Smooth muscle cell of the brain vasculature (primary cell): ENCODE results near the gene YBX3.

Experiments
- DNase-seq: peaks from one replicate; pipeline ENCODE4 v3.0.0-alpha.2; 2012; ENCODE audit warnings: low read depth, low spot score

The YBX3 gene

GRCh38 chr12:10669533-10669932 is 53.6 kb downstream of the YBX3 start:
- DNase-seq = no peak

DNA sequence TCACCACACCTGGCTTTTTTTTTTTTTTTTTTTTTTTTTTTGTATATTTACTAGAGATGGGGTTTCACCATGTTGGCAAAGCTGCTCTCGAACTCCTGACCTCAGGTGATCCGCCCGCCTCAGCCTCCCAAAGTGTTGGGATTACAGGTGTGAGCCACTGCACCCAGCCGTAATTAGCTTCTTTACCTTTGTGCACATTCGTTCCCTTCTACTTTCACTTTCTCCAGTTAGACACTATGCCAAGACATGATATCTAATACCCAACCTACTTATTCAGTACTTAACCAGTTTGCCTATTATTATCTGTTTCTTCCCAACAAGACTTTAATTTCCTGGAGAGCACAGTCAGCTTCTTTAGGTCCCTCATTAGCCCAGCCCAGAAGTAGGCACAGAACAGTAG is 54.6 kb downstream of the YBX3 start:
- no peak for DNase-seq

- no peak for DNase-seq
These were observed 55.5 kb downstream of the YBX3 start for GRCh38 chr12:10667581-10667980.

GRCh38 chr12:10664499-10664898 is 58.6 kb downstream of the YBX3 start:
- DNase-seq = no peak

- no peak for DNase-seq
These were observed 59.3 kb downstream of the YBX3 start for GRCh38 chr12:10663869-10664268.

DNA sequence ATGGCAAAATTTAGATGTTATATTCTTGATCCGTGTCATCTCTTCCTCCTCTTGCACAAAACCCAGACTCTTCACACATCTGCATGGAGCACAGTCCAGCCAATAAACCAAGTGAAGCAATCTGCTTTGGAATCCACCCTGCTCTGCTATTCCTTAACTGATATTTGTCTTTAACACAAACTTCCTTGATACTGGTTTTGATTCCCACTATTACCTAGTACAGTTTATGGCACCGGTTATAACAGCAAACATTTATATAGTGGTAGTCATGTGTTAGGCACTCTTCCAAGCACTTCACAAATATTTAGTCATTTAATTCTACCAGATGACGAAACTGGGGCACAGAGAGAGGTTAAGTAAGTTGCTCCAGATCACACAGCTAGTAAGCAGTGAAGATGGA is 61.8 kb downstream of the YBX3 start:
- DNase-seq = no peak

GRCh38 chr12:10654003-10654402 is 69.1 kb downstream of the YBX3 start:
- no peak for DNase-seq

DNA sequence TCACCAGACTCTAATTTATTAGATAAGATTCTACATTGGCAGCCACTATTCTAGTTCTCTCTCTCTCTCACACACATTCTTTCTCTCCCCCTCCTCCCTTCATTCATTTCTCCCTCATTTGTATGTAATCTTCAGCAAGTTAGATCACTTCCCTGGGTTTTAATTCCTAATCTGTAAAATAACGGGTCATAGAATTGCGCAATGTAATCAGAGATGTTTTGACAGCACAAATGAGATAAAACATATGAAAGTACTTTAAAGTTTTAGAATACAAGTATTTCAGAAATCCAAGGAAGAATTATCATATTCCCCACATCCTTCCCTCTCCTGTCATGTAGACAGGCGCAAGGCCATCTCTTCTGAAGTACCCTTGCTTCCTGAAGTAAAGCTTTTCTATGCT is 70.9 kb downstream of the YBX3 start:
- no peak for DNase-seq
